Heart left ventricle (tissue), 13 donors: ENCODE results near the gene ANXA2R.
"Not testable (repeated sequence)": the region's sequence is repeated elsewhere in the genome, so short reads cannot be mapped to it uniquely, and the experiment has no call there.

Experiments used
- POLR2A ChIP-seq, 2 donors: fragments of 450-650 bp; IDR thresholded peaks; one replicate each; pipeline ENCODE4 v1.6.1; 2017; ENCODE audit warnings: antibody characterized with exemption in 2 of 2, mild to moderate bottlenecking in 2 of 2, moderate library complexity in 2 of 2
- TF ChIP-seq, protein P1 (sequence below), 12 donors: fragments of 200-600 bp; sonication (generic) in 4 of 12; IDR thresholded peaks; one replicate each; pipeline versions ENCODE4 v1.5.0 to v1.8.0; 2018 to 2022; ENCODE audit warnings: antibody characterized with exemption in 12 of 12, mild to moderate bottlenecking in 5 of 12
- donor health status: ischemic (EF 13 %, LVEDD 7.1; RV severe dilation, severe dysfunction).
- donor health status: DM: no; HTN: yes; CAD: no.
- donor health status: DM: no; HTN: no; CAD: no.
- donor health status: ischemic (EF 25% LVEDD 6.9; RV normal size, moderate dysfunction).
- donor health status: ischemic (EF 25% LVEDD 5.7; RV mildly dilated, moderate dysfunction).
- donor health status: ischemic (EF 35%, LVEDD 5.7; RV mildly dilated, moderate dysfunction).
- donor health status: nonischemic (EF 11% LVEDD 7.7; RV severe dilation, severe dysfunction).
- donor health status: DM: yes; HTN: yes; CAD: no.
- donor health status: PGD.
- donor health status: ischemic (EF 29% LVEDD 5.4; RV normal size, mild dysfunction).
- donor health status: nonischemic (EF 23%, LVEDD 6.1; RV moderate dilation, normal function).

GRCh38 chr5:43060020-43060419 lies 19.9 kb upstream of the ANXA2R start:
- not testable (repeated sequence) for TF ChIP-seq POLR2A (IDR thresholded peaks at IDR 0.05)
- TF ChIP-seq, protein P1, sequence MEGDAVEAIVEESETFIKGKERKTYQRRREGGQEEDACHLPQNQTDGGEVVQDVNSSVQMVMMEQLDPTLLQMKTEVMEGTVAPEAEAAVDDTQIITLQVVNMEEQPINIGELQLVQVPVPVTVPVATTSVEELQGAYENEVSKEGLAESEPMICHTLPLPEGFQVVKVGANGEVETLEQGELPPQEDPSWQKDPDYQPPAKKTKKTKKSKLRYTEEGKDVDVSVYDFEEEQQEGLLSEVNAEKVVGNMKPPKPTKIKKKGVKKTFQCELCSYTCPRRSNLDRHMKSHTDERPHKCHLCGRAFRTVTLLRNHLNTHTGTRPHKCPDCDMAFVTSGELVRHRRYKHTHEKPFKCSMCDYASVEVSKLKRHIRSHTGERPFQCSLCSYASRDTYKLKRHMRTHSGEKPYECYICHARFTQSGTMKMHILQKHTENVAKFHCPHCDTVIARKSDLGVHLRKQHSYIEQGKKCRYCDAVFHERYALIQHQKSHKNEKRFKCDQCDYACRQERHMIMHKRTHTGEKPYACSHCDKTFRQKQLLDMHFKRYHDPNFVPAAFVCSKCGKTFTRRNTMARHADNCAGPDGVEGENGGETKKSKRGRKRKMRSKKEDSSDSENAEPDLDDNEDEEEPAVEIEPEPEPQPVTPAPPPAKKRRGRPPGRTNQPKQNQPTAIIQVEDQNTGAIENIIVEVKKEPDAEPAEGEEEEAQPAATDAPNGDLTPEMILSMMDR (IDR thresholded peaks at IDR 0.05) = not testable (repeated sequence)
